NB4 (cell line): ENCODE measurements around the gene PIEZO2.

ENCODE experiments used
- CTCF ChIP-seq: IDR thresholded peaks from one replicate; pipeline ENCODE4 v1.5.1; 2012; ENCODE audit warnings: low read depth, low read length
- POLR2A ChIP-seq: IDR thresholded peaks from 2 replicates; pipeline ENCODE4 v1.6.1; 2011; ENCODE audit warnings: mild to moderate bottlenecking; ENCODE audit not compliant: insufficient read length; ENCODE audit errors: extremely low read depth

- TF ChIP-seq CTCF (no peak), POLR2A (no peak)
Measured at GRCh38 chr18:10723496-10723895, 425.9 kb downstream of the PIEZO2 start.
